Measurements from ENCODE around the gene DNAJB13. TPM values are rescaled to one million over a fixed set of nuclear protein-coding genes. Genes with fewer than 3 reads are reported as not detected.

The DNAJB13 gene
- total and polyA plus RNA-seq, 12 donors, result not detected

DNA sequence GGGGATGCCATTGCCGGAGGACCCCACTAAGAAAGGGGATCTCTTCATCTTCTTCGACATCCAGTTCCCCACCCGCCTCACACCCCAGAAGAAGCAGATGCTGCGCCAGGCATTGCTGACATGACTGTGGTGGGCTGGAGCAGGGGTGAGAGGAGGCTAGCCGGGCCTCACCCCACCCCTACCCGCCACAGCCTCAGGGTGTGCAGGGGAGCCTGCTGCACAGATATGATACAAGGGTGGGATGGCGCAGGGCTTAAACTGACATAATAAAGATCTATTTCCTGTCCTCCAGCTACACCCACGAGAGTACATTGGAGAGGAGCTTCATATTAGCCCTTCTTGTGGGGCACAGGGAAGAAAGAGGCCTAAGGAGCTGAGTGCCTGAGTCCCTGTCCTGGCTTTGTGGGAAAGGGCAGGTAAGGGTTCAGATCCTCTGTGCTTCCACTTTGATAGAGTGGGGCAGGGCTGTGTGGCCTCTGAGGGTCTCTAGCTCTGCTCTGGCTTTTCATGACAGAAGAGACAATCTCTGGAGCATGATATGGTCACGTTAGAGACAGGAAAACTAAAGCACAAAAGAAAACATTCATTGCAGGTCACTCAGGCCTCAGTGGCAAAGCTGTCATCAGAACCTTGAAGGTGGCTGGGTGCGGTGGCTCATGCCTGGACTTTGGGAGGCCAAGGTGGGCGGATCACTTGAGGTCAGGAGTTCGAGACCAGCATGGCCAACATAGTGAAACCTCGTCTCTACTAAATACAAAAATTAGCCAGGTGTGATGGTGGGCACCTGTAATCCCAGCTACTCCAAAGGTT is 19.4 kb downstream of the DNAJB13 start:
- 79 to 84% methylated on average over 13 of the region's 13 CpGs for WGBS, 2 donors
- DNase-seq, result no peak

DNA sequence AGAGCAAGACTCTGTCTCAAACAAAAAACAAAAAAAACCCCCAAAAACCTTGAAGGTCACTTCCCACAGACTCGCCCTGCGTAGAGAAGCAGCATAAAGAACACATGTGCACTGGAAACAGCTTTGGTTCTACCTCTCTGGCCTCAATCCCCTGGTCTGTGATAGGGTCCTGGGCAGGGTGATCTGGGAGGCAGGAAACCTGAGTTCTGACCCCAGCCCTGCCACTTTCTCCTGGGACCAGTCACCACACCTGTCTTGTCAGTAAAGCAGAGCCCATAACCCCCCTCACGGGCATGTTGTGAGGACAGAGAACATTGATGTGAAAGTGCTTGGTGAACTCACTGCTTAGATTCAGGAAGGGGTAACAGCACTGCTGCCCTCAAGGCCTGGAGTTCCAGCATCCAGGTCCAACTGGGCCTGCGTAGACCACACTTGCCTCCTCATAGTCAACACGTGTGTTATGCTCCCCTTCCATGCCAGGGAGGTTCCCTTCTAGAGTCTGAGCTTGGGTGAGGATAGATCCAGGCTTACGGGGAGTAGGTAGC is 20.4 kb downstream of the DNAJB13 start:
- Histone ChIP-seq H3K36me3 (peaks cover 0 to 24% (median 0%) of the 10 kb centered on the region in 9 donors), H3K4me1 (peaks cover 0 to 34% (median 5%) of the 10 kb centered on the region in 9 donors), H3K27ac (no peak overlapping the region), H3K4me3 (no peak overlapping the region), H3K27me3 (no peaks in the 10 kb centered on the region), H3K9me3 (no peaks in the 10 kb centered on the region)
- ATAC-seq (peak in 1 of 8 donors; percentile 7), DNase-seq (no peak)
- TF ChIP-seq, protein P1, sequence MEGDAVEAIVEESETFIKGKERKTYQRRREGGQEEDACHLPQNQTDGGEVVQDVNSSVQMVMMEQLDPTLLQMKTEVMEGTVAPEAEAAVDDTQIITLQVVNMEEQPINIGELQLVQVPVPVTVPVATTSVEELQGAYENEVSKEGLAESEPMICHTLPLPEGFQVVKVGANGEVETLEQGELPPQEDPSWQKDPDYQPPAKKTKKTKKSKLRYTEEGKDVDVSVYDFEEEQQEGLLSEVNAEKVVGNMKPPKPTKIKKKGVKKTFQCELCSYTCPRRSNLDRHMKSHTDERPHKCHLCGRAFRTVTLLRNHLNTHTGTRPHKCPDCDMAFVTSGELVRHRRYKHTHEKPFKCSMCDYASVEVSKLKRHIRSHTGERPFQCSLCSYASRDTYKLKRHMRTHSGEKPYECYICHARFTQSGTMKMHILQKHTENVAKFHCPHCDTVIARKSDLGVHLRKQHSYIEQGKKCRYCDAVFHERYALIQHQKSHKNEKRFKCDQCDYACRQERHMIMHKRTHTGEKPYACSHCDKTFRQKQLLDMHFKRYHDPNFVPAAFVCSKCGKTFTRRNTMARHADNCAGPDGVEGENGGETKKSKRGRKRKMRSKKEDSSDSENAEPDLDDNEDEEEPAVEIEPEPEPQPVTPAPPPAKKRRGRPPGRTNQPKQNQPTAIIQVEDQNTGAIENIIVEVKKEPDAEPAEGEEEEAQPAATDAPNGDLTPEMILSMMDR (IDR thresholded peaks at IDR 0.05), result no peak
- 88% methylated on average over 6 of the region's 6 CpGs for WGBS, 2 donors
- intact Hi-C loops (cut with DNase I), result loop anchor here in 1 of 10 donors (10.0 kb wide), 1 partner anchor 54 kb away; no protein-coding TSS in a partner anchor

More for the DNA sequence above, 19.4 kb downstream of the DNAJB13 start:
- TF ChIP-seq, protein P1 (IDR thresholded peaks at IDR 0.05), result no peak
- H3K4me3 ChIP-seq, result no peak overlapping the region
- peak overlapping the region in 1 of 10 donors; percentile 47 for H3K27ac ChIP-seq
- H3K9me3 ChIP-seq, result no peaks in the 10 kb centered on the region
- H3K36me3 ChIP-seq, result peaks cover 0 to 14% (median 0%) of the 10 kb centered on the region in 9 donors
- no peak for ATAC-seq
- peaks cover 0 to 29% (median 6%) of the 10 kb centered on the region in 9 donors for H3K4me1 ChIP-seq
- H3K27me3 ChIP-seq, result no peaks in the 10 kb centered on the region
- intact Hi-C loops (cut with DNase I), result loop anchor here in 8 of 10 donors (10.0 kb wide), 6 partner anchors 55 to 125 kb away; no protein-coding TSS in a partner anchor

DNA sequence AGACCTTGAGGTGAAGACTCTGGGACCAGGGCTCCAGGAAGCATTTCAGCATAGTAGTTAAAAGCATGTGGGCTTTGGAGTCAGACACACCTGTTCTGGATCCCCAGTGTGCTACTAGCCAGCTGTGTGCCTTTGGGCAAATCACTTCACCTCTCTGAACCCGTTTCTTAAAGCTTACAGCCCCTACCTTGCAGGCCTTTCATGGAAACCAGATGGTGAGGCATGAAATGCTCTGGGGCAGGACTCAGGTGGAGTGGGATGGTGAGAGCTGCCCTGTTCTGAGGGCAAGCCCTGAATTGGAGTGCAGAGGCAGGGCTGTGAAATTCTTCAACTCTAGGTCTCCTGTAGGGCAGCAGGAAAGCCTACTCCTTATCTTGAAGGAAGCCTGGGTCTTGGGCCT is 21.4 kb downstream of the DNAJB13 start:
- TF ChIP-seq, protein P1 (IDR thresholded peaks at IDR 0.05), result no peak
- intact Hi-C loops (cut with DNase I), result loop anchor here in 1 of 10 donors (10.0 kb wide), 1 partner anchor 53 kb away; no protein-coding TSS in a partner anchor
- Histone ChIP-seq H3K36me3 (peaks cover 0 to 34% (median 0%) of the 10 kb centered on the region in 9 donors), H3K4me3 (no peak overlapping the region), H3K27ac (no peak overlapping the region), H3K27me3 (no peaks in the 10 kb centered on the region), H3K4me1 (peaks cover 0 to 42% (median 5%) of the 10 kb centered on the region in 9 donors), H3K9me3 (no peaks in the 10 kb centered on the region)
- ATAC-seq, result no peak
- DNase-seq, result no peak
- WGBS, 2 donors, result 84 to 100% methylated on average over 1 of the region's 1 CpG

DNA sequence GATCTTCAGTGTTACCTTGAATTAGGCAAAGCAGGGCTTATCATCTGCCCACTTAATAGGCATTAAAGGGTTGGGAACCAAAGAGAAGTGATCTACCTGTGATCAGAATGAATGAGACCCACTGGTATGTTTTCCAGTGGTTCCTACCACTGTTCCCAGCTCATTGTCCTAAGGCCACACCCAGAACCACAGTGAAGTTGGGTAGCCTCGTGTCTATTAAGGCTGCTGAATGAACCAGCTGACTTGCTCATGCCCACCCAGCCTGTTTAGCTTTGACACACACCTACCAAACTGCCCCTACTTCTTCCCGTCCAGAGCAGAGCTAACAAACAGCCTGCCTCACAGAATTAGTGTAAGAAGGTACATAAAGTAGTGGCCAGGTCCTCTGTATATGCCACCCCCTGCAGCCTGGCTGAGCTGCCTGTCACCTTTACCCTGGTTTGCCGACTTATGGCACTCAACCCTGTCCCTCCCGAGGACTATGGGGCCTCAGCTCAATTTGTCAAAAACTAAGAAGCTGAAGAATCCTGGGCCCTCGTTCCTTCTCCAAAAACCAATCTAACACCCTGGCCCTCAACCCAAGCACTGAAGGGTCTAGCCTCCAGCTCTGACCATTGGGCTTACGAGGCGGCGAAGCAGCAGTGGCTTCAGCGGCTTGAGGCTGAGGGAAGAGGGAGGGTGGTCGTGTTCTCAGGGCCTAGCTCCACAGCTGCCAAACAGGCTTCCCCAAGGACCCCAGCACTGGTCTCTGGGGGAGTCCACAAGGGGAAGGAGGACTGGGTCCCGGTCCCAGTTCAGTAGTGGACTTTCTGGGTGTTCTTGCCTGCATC is 22.0 kb downstream of the DNAJB13 start:
- Histone ChIP-seq H3K27me3 (no peaks in the 10 kb centered on the region), H3K4me1 (peaks cover 0 to 49% (median 5%) of the 10 kb centered on the region in 9 donors), H3K27ac (peak overlapping the region in 2 of 10 donors; percentile 14 to 53), H3K36me3 (peaks cover 0 to 40% (median 2%) of the 10 kb centered on the region in 9 donors), H3K4me3 (no peak overlapping the region), H3K9me3 (no peaks in the 10 kb centered on the region)
- WGBS, 2 donors, result 80 to 85% methylated on average over 11 of the region's 11 CpGs
- ATAC-seq, result peak in 1 of 8 donors; percentile 24
- TF ChIP-seq, protein P1 (IDR thresholded peaks at IDR 0.05), result no peak
- DNase-seq, result no peak
- intact Hi-C loops (cut with DNase I), result loop anchor here in 1 of 10 donors (10.0 kb wide), 1 partner anchor 52 kb away; no protein-coding TSS in a partner anchor
